GM18526 (cell line): ENCODE data around the gene MEPCE.

Experiments used
- POLR2A ChIP-seq: IDR thresholded peaks from 3 replicates; pipeline ENCODE4 v1.6.1; 2011; ENCODE audit not compliant: insufficient read length; ENCODE audit errors: extremely low read depth

MEPCE gene

GRCh38 chr7:100444311-100445278 is 15.0 kb downstream of the MEPCE start:
- TF ChIP-seq POLR2A, result no peak

- no peak for TF ChIP-seq POLR2A
These were observed 16.4 kb downstream of the MEPCE start for GRCh38 chr7:100446040-100446439.

- TF ChIP-seq POLR2A, result no peak
These were observed 19.7 kb downstream of the MEPCE start for GRCh38 chr7:100449190-100449795.

GRCh38 chr7:100452513-100452912 is 22.9 kb downstream of the MEPCE start:
- no peak for TF ChIP-seq POLR2A

- TF ChIP-seq POLR2A, result no peak
These were observed 25.6 kb downstream of the MEPCE start for GRCh38 chr7:100455206-100455605.

GRCh38 chr7:100456562-100456961 is 26.9 kb downstream of the MEPCE start:
- TF ChIP-seq POLR2A, result no peak

- TF ChIP-seq POLR2A, result no peak
These were observed 27.4 kb downstream of the MEPCE start for GRCh38 chr7:100457033-100457432.

- TF ChIP-seq POLR2A, result no peak
These were observed 34.6 kb downstream of the MEPCE start, which contains the start of gene SPACDR for GRCh38 chr7:100464210-100464660. Gene SPACDR (minus strand): TSS chr7:100464260. CDS start chr7:100464025, 235 bp downstream.

GRCh38 chr7:100464791-100465190 is 35.2 kb downstream of the MEPCE start:
- no peak for TF ChIP-seq POLR2A

GRCh38 chr7:100465299-100465698 is 35.7 kb downstream of the MEPCE start:
- no peak for TF ChIP-seq POLR2A

GRCh38 chr7:100465702-100466311 is 36.2 kb downstream of the MEPCE start:
- TF ChIP-seq POLR2A, result no peak

GRCh38 chr7:100466653-100467605 is 37.3 kb downstream of the MEPCE start:
- no peak for TF ChIP-seq POLR2A

- no peak for TF ChIP-seq POLR2A
These were observed 38.2 kb downstream of the MEPCE start for GRCh38 chr7:100467638-100468373.
